Mucosa of stomach (tissue), 1 donor: ENCODE data around the gene GBX2.

Experiments used
- H3K27me3 ChIP-seq: one replicate; pipeline ENCODE4 v1.7.0; 2013; ENCODE audit warnings: mild to moderate bottlenecking, low read length; ENCODE audit not compliant: control insufficient read depth, insufficient read depth
- H3K36me3 ChIP-seq: one replicate; pipeline ENCODE4 v1.7.0; 2013; ENCODE audit warnings: low read length; ENCODE audit not compliant: control insufficient read depth, insufficient read depth
- H3K4me1 ChIP-seq: one replicate; pipeline ENCODE4 v1.7.0; 2013; ENCODE audit warnings: mild to moderate bottlenecking, low read length; ENCODE audit not compliant: control insufficient read depth, insufficient read depth
- H3K4me3 ChIP-seq: one replicate; pipeline ENCODE4 v1.7.0; 2013; ENCODE audit warnings: low read length
- H3K9ac ChIP-seq: one replicate; pipeline ENCODE4 v1.7.0; 2013; ENCODE audit warnings: mild to moderate bottlenecking, low read length, moderate library complexity
- H3K9me3 ChIP-seq: one replicate; pipeline ENCODE4 v1.7.0; 2013; ENCODE audit warnings: mild to moderate bottlenecking, low read length, moderate library complexity; ENCODE audit not compliant: control insufficient read depth
- donor health status: Pancreatic carcinoma.

Gene GBX2

DNA sequence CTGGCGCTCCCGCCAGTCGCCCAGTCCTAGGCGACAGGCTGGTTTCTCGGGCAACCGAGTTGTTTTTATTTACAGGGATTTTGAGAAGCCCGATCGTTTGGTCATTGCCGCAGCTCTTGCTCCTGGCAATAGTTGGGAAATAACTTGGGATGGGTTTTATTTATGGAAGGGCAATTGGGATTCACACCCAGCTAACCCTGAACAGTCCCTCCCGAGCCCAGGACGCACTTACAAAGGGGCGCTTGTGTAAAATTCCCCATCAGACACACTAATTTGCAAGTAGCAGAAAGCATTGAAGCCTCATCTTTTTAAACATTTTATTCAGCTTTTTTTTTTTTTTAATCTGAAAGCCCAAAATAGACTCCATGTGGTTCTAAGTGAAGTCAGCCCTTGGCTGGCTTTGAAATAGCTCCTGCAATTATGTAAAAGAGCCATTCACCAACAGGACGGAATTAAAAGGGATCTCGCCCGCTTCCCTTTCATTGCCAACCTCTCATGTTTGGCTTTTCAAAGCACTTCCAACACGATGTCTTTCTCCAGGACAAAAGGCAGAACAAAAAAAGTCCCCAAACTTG is 3.6 kb upstream of the GBX2 start:
- Histone ChIP-seq H3K27me3 (peaks cover 98% of the 10 kb centered on the region), H3K9ac (no peak overlapping the region), H3K36me3 (no peaks in the 10 kb centered on the region), H3K4me3 (no peak overlapping the region), H3K4me1 (peaks cover 29% of the 10 kb centered on the region), H3K9me3 (no peaks in the 10 kb centered on the region)

DNA sequence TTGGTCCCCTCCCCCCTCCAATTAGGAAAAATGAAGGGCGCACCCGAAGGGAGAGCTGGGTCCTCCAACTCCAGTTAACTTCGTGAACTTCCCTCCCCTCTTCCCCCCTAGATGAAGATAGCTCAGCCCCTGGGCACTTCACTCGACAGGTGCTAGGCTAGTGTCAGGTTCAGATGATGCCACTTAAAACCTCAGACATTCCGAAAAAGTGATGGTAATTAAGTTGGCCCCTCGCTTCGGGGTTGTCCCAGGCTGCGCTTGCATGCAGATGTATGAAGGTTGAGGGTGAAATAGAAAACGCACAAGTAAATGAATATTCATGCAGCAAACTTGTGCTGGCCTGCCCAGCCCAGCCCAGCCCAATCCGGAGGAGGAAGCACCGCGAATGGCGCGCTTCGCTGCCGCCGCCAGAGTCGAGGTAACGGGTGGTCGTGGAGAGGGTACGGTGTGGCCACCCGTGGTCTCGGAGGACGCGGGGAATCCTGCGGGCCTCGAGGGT is 3.0 kb upstream of the GBX2 start:
- Histone ChIP-seq H3K9me3 (no peaks in the 10 kb centered on the region), H3K4me3 (no peak overlapping the region), H3K4me1 (peaks cover 35% of the 10 kb centered on the region), H3K36me3 (no peaks in the 10 kb centered on the region), H3K27me3 (peaks cover 100% of the 10 kb centered on the region), H3K9ac (no peak overlapping the region)

GRCh38 chr2:236170590-236171165 is 2.5 kb upstream of the GBX2 start:
- Histone ChIP-seq H3K4me1 (peaks cover 40% of the 10 kb centered on the region), H3K4me3 (no peak overlapping the region), H3K9me3 (no peaks in the 10 kb centered on the region), H3K9ac (no peak overlapping the region), H3K36me3 (no peaks in the 10 kb centered on the region), H3K27me3 (peaks cover 100% of the 10 kb centered on the region)

DNA sequence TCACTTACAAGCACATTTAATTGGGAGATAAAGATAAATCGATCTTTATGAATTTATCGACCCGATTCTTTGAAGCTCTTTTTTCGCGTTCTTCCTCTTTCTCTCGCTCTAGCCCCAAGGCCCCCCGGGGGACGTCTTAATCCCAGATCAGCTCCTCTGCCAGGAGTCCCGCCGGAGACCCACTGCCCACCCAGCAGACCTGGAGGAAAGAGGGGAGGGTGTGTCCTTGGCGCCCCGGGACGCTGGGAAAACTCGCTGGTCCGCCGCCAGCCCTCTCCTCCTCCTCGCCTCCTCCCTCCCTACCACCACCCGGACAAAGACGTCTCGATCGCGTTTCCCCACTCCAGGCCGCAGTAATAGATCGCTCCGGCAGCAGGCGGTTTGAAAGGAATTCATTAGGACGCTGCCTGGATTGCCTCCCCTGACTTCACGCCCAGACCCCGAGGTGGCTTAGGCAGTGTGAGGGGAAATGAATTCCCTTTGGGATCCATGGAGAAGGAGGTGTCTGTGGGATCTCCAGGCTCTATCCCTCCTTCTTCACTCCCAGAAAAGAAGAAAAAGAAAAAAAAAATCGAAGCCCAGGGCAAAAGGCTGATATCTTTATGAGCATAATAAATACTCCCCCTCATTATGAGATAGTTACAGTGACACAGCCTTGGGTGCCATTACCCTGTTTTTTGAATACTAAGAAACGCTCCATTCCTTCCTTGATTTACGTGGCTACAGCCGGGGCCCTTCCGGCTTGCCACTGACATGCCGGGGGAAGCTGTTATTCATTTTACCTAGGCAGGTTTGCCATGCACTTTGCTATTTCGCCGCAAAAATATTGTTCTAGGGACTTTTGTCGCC is 1.8 kb upstream of the GBX2 start:
- Histone ChIP-seq H3K4me1 (peaks cover 41% of the 10 kb centered on the region), H3K9ac (no peak overlapping the region), H3K9me3 (no peaks in the 10 kb centered on the region), H3K36me3 (no peaks in the 10 kb centered on the region), H3K4me3 (no peak overlapping the region), H3K27me3 (peaks cover 100% of the 10 kb centered on the region)

DNA sequence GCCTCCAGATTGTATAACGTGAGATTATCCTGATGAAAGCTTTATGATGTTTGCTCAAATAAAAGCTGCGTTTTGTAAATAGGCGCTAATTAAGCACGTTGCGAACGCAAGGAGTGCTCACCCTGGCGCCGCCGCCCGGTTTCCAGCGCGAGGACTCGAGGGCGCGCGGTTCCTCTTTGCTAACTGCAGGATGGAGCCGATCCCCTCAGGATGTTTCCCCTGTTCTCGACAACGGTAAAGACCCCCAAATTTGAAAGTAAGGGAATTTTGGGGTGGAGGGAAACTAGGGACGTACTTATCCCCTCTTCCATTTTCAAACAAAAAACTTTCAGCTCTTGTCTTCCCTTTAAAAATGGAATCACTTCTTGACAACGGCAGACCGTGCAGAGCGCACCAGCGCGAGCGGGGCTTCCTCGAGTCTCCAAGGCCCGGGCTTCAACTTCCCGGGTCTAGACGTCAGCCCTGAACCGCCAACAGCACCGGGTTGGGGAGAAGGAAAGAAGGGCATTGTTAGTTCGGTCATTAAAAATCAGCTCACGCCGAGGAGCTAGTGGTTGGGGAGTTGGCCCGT is 1.1 kb upstream of the GBX2 start:
- Histone ChIP-seq H3K4me3 (no peak overlapping the region), H3K4me1 (peaks cover 49% of the 10 kb centered on the region), H3K9me3 (no peaks in the 10 kb centered on the region), H3K9ac (no peak overlapping the region), H3K36me3 (no peaks in the 10 kb centered on the region), H3K27me3 (peaks cover 100% of the 10 kb centered on the region)

GRCh38 chr2:236167297-236168109 is 683 bp downstream of the GBX2 start:
- Histone ChIP-seq H3K27me3 (peaks cover 100% of the 10 kb centered on the region), H3K4me3 (no peak overlapping the region), H3K4me1 (peaks cover 56% of the 10 kb centered on the region), H3K9me3 (no peaks in the 10 kb centered on the region), H3K9ac (no peak overlapping the region), H3K36me3 (no peaks in the 10 kb centered on the region)

DNA sequence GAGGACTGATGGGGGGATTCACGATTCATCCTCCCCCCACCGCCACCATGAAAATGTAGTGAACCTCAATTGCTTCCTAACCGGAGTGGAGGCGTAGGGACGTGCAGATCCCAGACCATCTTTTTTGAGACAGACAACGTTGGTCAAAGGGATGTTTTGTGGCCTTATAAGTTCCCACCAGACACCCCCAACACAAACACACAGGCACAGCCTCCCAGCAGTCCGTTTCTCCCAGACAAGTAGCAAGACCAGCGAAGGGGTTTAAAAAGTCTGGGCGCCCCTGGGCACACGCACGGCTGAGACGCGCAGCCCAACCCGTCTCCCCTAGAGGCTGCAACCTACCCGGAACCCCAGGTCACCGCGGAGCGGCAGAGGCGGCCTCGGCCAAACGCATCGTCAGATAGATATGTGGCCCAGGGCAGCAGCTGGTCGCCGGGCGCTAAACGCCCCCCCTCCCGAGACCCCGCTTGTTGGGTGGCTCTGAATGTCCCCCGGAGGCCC is 1.3 kb downstream of the GBX2 start:
- Histone ChIP-seq H3K27me3 (peaks cover 100% of the 10 kb centered on the region), H3K36me3 (no peaks in the 10 kb centered on the region), H3K4me3 (no peak overlapping the region), H3K4me1 (peaks cover 56% of the 10 kb centered on the region), H3K9me3 (no peaks in the 10 kb centered on the region), H3K9ac (no peak overlapping the region)

GRCh38 chr2:236165842-236166795 is 2.1 kb downstream of the GBX2 start:
- Histone ChIP-seq H3K9me3 (no peaks in the 10 kb centered on the region), H3K36me3 (no peaks in the 10 kb centered on the region), H3K4me1 (peaks cover 51% of the 10 kb centered on the region), H3K27me3 (peaks cover 100% of the 10 kb centered on the region), H3K9ac (no peak overlapping the region), H3K4me3 (no peak overlapping the region)

DNA sequence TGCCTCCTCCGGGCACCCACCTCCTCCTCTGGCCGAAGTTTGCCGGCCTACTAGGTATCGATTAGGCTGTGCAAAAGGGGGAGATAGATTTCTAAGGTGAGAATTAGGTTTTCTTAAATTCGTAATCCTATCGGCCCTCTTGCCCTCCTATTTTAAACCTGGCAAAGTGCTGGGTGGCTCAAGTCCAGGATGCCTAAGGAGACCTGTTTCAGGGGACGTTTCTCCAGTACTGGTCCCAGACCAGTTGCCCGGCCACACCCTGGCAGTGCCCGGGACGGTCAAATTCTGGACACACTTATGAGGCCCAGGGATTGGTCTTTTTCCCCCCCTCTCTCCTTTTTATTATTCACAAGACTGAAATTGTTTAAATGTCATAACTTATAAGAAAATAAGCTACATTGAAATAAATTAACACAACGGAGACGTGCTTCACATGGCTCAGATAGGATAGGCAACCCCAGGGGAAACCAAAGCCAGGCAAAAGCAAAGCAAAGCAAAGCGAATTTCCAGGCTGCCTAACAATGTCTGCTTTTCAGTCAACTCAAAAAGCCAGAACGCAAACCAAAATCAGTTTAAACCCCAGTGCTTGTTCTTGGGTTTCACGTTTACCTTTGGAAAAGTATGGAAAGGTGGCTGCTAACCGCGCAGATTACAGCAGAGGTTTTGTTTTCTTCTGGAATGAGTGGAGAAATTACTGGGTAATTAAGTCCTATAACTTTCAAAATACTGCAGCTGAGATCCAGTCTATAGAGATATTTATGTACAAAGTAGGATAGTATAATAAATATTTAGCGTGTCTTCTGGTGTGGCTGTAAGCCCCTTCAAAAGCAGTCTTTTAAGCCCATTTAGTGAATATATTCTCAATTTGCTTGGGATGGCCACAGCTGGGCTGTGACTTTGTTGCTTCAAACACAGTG is 3.0 kb downstream of the GBX2 start:
- H3K36me3 ChIP-seq, result no peaks in the 10 kb centered on the region
- H3K9me3 ChIP-seq, result no peaks in the 10 kb centered on the region
- H3K9ac ChIP-seq, result no peak overlapping the region
- H3K4me1 ChIP-seq, result peaks cover 51% of the 10 kb centered on the region
- peaks cover 100% of the 10 kb centered on the region for H3K27me3 ChIP-seq
- no peak overlapping the region for H3K4me3 ChIP-seq
